IPS-11a (cell line): ENCODE measurements around the gene PIK3R3.

ENCODE experiments used
- H3K4me3 ChIP-seq: one replicate; pipeline ENCODE4 v1.5.1; 2013; ENCODE audit warnings: low read depth, low read length, control low read depth

Gene PIK3R3

DNA sequence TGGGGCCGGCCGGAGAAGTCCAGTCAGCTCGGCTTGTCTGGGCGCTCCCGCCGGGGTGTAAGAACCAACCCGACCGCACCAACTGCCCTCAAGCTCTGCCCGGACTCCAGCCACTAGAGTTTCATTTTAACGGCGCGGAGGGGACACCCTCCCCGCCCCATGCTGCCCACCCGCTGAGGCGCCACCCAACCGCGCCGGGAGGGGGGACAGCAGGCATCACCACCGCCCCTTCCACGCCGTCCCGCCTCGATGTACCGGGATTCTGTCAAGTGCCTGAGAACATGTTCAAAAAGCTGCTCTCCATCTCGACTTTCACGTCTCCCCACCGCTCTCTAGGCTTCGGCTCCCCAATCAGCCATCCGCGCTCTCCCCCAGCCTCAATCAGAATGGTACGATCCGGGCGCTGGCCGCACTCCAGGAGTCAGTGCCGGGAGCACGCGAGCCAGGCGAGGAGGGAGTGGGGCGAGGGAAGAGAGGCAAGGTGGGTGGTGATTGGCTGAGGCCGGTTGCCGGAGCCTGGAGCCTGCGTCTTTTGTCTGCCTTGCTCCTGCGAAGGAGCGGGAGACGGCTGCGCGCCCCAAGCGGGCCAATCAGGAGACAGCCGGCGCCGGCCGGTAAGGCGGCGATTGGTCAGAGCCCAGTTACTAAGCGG, at the start of gene PIK3R3:
PIK3R3 (minus strand) TSS at position 101 of the 652 bp plus-strand sequence. CDS start 677 bp downstream, outside the sequence.
- H3K4me3 ChIP-seq, result peak within 1 kb of the TSS; percentile 71

GRCh38 chr1:46181343-46182260, 49.2 kb upstream of the PIK3R3 start:
- H3K4me3 ChIP-seq, result no peak overlapping the region

- no peak overlapping the region for H3K4me3 ChIP-seq
Measured at GRCh38 chr1:46180082-46180616, 47.7 kb upstream of the PIK3R3 start.

DNA sequence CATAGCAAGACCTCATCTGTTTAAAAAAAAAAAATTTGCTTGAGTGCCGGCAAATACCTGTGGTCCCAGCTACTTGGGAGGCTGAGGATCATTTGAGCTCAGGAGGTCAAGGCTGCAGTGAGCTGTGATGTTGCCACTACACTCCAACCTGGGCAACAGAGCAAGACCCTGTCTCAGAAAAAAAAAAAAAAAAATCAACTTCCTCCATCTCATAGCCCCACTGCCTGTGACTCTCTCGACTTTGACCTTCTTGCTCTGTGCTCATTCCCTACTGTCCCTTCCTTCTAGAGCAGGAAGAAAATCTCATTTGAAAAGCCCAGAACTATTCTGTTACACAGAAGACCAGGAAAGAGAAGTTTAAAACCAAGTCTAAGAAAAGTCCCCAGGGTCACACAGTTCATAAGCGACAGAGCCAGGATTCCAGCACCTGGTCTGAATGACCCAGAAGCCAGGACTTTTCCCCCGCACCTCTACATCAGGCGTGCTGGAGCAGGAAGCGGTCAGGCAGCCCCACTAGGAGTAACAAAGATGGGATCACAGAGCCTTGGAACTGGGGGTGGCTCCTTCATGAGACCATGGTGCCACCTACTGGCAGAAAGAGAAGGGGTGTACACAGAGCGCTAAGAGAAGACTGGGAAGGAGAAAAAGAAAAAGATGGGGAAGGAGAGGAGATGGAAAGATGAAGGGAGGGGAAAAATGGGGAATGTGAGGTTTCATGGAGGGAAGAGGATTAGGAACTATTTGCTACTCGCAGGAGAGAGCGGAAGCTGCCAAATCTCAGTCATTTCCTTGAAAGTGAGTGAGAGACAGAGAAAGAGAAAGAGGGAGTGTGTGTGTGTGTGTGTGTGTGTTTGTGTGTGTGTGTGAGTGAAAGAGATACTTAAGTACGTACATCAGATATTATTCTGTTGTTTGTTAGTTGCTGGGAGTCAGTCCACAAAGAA, 47.0 kb upstream of the PIK3R3 start:
- H3K4me3 ChIP-seq, result no peak overlapping the region

DNA sequence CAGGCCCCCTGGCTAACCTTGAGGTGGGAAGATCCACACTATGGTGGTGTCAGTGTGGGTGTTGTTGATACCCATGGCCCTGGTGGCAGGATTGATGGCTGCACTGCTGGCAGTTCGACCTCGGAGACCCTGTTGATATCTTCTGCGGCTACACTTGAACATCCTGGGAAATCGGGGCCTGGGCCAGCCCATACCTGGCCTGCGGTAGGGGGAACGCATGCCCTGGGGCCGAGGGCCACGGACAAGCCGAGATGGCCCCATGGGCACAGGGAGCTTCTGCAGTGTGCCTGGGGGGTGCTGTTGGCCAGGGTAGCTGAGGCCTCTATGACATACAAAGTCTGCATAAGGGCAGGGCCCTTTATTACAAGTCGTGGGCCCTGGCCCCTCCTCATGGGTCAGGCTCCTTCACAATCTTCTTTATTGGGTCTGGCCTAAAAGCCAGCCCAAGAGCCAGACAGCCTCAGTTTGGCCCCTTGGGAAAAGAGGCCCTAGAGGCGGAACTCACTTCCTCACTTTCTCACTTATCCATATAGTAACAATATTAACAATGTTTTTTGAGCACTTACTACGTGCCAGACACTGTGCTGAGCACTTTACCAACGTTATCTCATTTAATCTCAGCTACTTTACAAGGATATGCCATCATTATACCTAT, 43.9 kb upstream of the PIK3R3 start, which contains the start of gene P3R3URF:
P3R3URF (minus strand) TSS at position 278 of the 655 bp plus-strand sequence; CDS start at position 261, 17 bp downstream.
- H3K4me3 ChIP-seq, result no peak within 1 kb of the TSS

DNA sequence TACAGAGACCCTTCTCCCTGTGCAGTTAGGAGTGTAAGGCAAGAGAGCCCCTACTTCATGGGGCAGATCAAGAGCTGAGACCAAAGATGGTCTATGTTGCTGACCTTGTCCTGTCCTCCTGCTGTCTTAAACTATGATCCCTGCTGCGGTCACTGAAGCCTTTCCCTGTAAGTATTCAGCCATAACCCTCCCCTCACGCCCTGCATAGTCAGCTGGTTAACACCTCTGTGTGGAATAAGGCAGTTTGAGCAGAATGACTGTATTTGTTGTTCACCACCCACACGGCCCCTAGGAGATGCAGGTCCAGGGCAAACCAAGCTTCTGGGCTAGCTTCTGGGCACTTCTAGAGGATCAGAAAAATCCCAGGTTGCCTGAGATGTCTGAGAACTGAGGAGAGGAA, 42.8 kb upstream of the PIK3R3 start:
- no peak overlapping the region for H3K4me3 ChIP-seq

DNA sequence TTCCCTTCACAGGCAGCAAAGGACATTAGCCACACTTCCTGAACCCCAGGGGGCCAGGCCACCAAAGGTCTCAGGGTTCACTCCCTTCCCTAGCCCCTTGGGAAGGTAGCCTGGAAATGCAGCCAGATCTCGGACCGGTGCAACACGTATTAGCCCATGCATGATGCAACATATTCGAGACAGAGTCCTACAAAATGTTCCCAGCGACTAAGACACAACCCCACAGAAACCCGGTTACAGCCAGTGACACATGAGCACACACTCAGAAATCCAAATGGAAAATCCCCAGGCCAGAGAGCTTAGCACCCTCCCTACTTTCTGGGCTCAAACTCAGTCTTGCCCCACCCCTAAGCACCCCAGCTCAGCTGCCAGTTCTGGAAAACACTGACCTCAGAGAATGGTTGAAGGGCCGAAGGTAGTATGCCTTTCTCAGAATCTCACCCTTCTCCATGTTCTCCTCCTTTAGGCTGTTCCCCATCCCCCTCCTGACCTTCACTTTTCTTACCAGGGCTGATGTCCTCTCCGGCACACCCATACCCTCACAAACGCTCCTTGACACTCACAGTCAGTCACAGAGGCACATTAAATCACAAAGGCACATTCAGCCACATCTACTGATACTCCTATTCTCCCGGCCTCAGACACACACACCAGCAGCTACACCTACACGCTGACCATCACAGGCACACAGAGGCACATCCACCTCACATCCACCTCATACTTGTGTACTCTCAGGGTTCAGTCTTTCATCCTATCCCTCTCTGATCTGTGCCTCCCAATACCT, 42.2 kb upstream of the PIK3R3 start, which contains the start of gene TSPAN1:
TSPAN1 (plus strand) TSS at position 640 of the 784 bp plus-strand sequence. CDS start 6,021 bp downstream, outside the sequence.
- no peak within 1 kb of the TSS for H3K4me3 ChIP-seq

DNA sequence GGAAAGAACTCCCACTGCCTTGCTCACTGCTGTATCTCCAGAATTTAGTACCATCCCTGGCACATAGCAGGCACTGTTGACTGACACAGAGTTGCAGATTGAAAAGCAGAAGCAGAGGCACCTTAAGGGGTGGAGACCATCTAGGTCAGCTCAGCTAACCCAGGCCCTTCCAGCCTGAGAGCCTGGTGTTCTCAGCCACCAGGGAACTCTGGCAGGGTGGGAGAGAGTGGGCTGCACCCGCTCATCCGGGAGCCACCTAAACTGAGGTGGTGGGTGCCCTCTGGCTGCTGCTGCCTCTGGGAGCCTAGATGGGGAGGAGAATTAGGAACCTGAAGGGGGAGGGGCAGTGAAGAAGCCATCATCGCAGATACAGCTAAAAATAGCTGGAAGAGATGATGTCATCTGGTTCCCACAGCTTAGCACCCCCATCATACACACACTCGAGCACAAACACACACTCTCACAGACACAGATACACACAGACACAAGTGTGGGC, 41.0 kb upstream of the PIK3R3 start:
- H3K4me3 ChIP-seq, result no peak overlapping the region

- H3K4me3 ChIP-seq, result no peak overlapping the region
Measured at GRCh38 chr1:46172321-46172720, 39.9 kb upstream of the PIK3R3 start.

DNA sequence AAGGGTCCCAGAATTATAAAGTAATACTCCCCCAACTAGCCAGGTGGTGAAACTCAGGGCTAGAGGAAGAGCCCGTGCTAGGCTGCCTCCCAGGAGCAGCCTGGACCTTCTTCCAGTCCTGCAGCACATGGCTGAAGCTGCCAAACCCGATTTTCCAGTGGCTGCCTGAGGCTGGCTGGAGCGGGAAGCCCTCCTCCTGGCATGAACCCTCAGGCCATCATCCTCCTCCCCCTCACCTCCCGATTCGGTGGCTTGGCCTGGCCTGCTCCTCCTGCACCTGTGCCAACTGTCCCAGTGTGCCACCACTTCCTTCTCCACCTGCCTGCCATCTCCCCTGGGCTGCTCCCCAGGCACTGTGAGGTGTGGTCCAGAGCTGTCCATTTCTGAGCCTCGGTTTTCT, 39.4 kb upstream of the PIK3R3 start:
- no peak overlapping the region for H3K4me3 ChIP-seq

GRCh38 chr1:46171351-46171750, 38.9 kb upstream of the PIK3R3 start:
- no peak overlapping the region for H3K4me3 ChIP-seq

DNA sequence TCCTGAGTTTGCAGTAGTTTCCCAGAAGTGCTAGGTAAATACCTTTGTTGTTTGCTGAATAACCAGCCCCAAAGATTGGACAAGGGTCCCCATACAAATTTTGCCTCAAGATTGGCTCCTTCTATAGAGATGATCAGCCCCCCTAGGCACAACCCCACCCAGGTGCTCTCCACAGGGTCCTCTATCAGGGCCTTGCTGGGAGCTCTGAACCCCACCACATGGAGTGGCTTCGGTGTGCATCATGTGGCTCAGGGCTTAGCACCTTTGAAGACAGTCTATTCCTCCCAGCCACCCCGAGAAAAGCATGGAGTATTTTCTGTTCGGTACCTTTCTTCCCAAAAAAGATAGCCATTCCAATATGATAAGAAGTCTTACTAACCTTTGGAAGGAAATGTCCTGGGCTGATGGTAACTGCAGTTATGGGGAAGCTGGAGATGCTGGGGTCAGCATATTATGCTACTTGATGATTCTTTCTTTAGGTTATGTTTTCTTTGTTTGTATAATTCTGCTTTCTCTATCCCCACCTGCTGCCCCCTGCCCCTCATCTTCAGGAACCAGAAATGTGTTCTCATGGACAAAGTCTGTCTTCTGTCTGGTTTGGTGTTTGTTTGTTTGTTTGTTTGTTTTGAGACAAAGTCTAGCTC, 37.5 kb upstream of the PIK3R3 start:
- H3K4me3 ChIP-seq, result no peak overlapping the region

DNA sequence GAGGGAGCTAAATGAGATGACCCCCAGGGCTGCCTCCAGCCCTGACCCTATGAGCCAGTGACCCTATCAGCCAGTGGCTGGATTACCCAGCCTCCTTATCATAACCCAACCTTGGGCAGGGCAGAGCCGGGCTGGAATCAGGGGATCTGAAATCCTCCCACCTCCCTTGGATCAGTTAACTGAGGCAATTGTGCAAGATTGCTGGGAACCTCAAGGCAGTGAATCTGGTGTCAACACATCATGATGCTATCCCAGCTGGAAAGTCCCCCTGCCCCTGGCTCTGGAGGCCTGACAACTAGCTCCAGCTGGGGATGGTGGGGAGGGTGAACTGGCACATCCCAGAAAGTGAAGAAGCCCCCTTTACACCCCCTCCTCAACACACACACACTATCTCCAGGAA, 36.0 kb upstream of the PIK3R3 start:
- H3K4me3 ChIP-seq, result no peak overlapping the region

GRCh38 chr1:46166521-46167462, 34.4 kb upstream of the PIK3R3 start:
- no peak overlapping the region for H3K4me3 ChIP-seq

GRCh38 chr1:46160212-46160611, 27.8 kb upstream of the PIK3R3 start:
- no peak overlapping the region for H3K4me3 ChIP-seq

- H3K4me3 ChIP-seq, result no peak overlapping the region
Measured at GRCh38 chr1:46159516-46159915, 27.1 kb upstream of the PIK3R3 start.
